BJ (cell line): Measurements from ENCODE around the gene ZMYM3. TPM values are rescaled to one million over a fixed set of nuclear protein-coding genes. Genes with fewer than 3 reads are reported as not detected.

Experiments used
- CTCF ChIA-PET: fragments of 350-600 bp; formaldehyde crosslinking; extraction: SDS; loops from one replicate; lab custom pipeline; 2021; ENCODE audit warnings: antibody characterized with exemption, inconsistent platforms; lab: Yijun Ruan, JAX
- POLR2A ChIA-PET: fragments of 300-600 bp; sonication (Branson Sonifier 250); formaldehyde crosslinking; extraction: SDS; loops from one replicate; lab custom pipeline; 2021; ENCODE audit warnings: antibody characterized with exemption; lab: Charles Lee
- DNase-seq: peaks from one replicate; pipeline ENCODE4 v3.0.0-alpha.2; 2011; ENCODE audit warnings: low read depth
- H3K27me3 ChIP-seq: 2 replicates; pipeline ENCODE4 v1.6.0; 2011; ENCODE audit warnings: low read length; ENCODE audit not compliant: control insufficient read depth, insufficient read depth
- H3K36me3 ChIP-seq: 2 replicates; pipeline ENCODE4 v1.5.1; 2011; ENCODE audit warnings: low read length; ENCODE audit not compliant: control insufficient read depth, insufficient read depth
- H3K4me3 ChIP-seq: 2 replicates; pipeline ENCODE4 v1.5.1; 2011; ENCODE audit warnings: low read depth, mild to moderate bottlenecking, control low read depth, low read length
- CTCF ChIP-seq: IDR thresholded peaks from 2 replicates; pipeline ENCODE4 v1.5.1; 2011; ENCODE audit warnings: low read depth, mild to moderate bottlenecking, control low read depth, inconsistent platforms, low read length, moderate library complexity; ENCODE audit not compliant: insufficient read depth
- polyA plus RNA-seq: library from polyadenylated mRNA; depleted of rRNA; stranded (reverse); fragments of >200 nt; gene quantifications from 2 replicates; pipeline ENCODE4 v1.2.3, GENCODE V29; 2011

The ZMYM3 gene
- polyA plus RNA-seq, 1 experiment: 25.1 TPM

- CTCF ChIA-PET: interaction anchor here (0.6 kb wide), 1 partner anchor 436 kb away, joined by 5 read pairs; no protein-coding TSS in a partner anchor
- Histone ChIP-seq H3K27me3 (peaks cover 4% of the 10 kb centered on the region; the same call in 1 of the 2 replicates), H3K36me3 (no peaks in the 10 kb centered on the region), H3K4me3 (no peak overlapping the region)
- POLR2A ChIA-PET: no interaction called here
- DNase-seq: no peak
- no peak for TF ChIP-seq CTCF
These were observed 37.5 kb downstream of the ZMYM3 start for GRCh38 chrX:71216485-71216884.

GRCh38 chrX:71215338-71215912 lies 38.5 kb downstream of the ZMYM3 start:
- ChIA-PET POLR2A (no interaction called here), CTCF (interaction anchor here (0.6 kb wide), 1 partner anchor 145 kb away, joined by 3 read pairs; no protein-coding TSS in a partner anchor)
- Histone ChIP-seq H3K36me3 (no peaks in the 10 kb centered on the region), H3K4me3 (no peak overlapping the region), H3K27me3 (peaks cover 4% of the 10 kb centered on the region; the same call in 1 of the 2 replicates)
- TF ChIP-seq CTCF: no peak
- DNase-seq: no peak

DNA sequence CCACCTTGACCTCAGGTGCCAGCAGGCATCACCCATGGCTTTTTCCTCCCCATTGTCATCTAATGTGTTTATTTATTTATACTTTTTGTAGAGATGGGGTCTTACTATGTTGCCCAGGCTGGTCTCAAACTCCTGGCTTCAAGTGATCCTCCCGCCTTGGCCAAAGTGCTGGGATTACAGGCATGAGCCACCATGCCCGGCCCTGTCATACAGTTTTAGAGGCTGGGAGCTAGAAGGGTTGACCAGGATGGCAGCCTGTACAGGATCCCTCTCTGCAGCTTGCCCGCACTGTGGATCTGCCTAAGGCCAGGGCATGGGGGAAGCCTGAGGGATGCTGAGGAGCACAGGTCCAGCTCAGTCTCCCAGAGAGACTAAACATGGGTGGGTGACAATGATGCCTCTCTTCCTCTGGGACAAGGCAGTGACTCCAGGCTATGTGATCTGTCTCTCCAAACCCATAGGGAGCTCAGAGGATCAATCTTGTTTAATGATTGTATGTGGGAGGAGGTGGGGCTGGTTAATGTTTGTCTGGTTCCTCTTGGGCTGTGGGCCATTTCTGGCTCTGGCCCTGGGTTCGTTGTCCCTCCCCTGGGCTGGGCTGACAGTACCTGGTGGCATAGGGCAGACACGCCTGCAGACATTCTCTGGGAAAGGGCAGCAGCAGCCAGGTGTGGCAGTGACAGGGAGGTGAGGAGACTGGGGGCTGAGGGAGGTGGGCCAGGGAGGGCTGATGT lies 39.2 kb downstream of the ZMYM3 start:
- ChIA-PET POLR2A (no interaction called here), CTCF (no interaction called here)
- no peaks in the 10 kb centered on the region for H3K36me3 ChIP-seq
- no peak for DNase-seq
- no peak overlapping the region for H3K4me3 ChIP-seq
- peaks cover 4% of the 10 kb centered on the region; the same call in 1 of the 2 replicates for H3K27me3 ChIP-seq
- no peak for TF ChIP-seq CTCF

- ChIA-PET CTCF (no interaction called here), POLR2A (no interaction called here)
- H3K4me3 ChIP-seq: no peak overlapping the region
- no peak for DNase-seq
- no peak for TF ChIP-seq CTCF
- H3K27me3 ChIP-seq: peaks cover 4% of the 10 kb centered on the region; the same call in 1 of the 2 replicates
- no peaks in the 10 kb centered on the region for H3K36me3 ChIP-seq
These were observed 39.8 kb downstream of the ZMYM3 start for GRCh38 chrX:71214152-71214551.

DNA sequence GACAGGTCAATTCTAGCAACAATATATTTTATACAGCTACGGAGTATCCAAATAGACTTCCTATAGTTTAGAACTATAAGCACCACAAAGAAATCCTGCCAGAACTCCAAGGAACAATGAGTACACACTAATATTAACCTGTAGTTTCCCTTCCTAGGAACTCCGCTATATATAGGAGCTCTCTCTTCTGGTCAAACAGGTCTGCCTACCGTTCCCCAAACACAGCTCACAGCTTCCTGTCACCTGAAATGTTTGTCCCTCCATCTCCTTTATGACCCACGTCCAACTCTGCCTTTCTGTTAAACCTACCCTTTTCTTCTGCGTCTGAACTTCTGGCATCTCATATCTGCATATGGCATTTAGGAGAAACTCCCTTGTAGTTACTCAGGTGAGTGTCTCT lies 41.4 kb downstream of the ZMYM3 start:
- Histone ChIP-seq H3K36me3 (no peaks in the 10 kb centered on the region), H3K27me3 (peaks cover 4% of the 10 kb centered on the region; the same call in 1 of the 2 replicates), H3K4me3 (no peak overlapping the region)
- TF ChIP-seq CTCF: no peak
- CTCF ChIA-PET: no interaction called here
- POLR2A ChIA-PET: interaction anchor here (0.6 kb wide), 1 partner anchor 10 kb away, joined by 14 read pairs; no protein-coding TSS in a partner anchor
- no peak for DNase-seq
